MCF 10A (cell line): ENCODE data around the gene SERINC3. TPM values are rescaled to one million over a fixed set of nuclear protein-coding genes. Genes with fewer than 3 reads are reported as not detected.

ENCODE experiments used
- BruUV-seq: library from RNA; stranded (reverse); fragments of 400-500 nt; replicated peaks from 2 replicates; lab custom pipeline; 2021; lab: Mats Ljungman, UMichigan
- CTCF ChIA-PET: fragments of 300-600 bp; sonication (Branson Sonifier 250); formaldehyde crosslinking; extraction: SDS; loops from one replicate; lab custom pipeline; 2021; ENCODE audit warnings: antibody characterized with exemption, inconsistent platforms; lab: Yijun Ruan, JAX
- POLR2A ChIA-PET: fragments of 300-600, 350-650 bp; sonication (Branson Sonifier 250); formaldehyde crosslinking; extraction: SDS; loops from one replicate; lab custom pipeline; 2020; ENCODE audit warnings: antibody characterized with exemption, inconsistent platforms; lab: Yijun Ruan, JAX
- DNase-seq: peaks from one replicate; pipeline ENCODE4 v3.0.0-alpha.2; 2018; ENCODE audit not compliant: unreplicated experiment
- H3K27ac Mint-ChIP-seq: one replicate; pipeline ENCODE4 v1.8.0; 2022; ENCODE audit warnings: mild to moderate bottlenecking, low read depth, mixed read lengths; ENCODE audit not compliant: unreplicated experiment
- H3K27me3 Mint-ChIP-seq: one replicate; pipeline ENCODE4 v1.8.0; 2022; ENCODE audit warnings: mixed read lengths; ENCODE audit not compliant: insufficient read depth, unreplicated experiment
- H3K36me3 Mint-ChIP-seq: one replicate; pipeline ENCODE4 v1.8.0; 2022; ENCODE audit warnings: mild to moderate bottlenecking, moderate library complexity, mixed read lengths; ENCODE audit not compliant: insufficient read depth, unreplicated experiment
- H3K4me1 Mint-ChIP-seq: one replicate; pipeline ENCODE4 v1.8.0; 2022; ENCODE audit warnings: mixed read lengths; ENCODE audit not compliant: insufficient read depth, unreplicated experiment
- H3K4me3 Mint-ChIP-seq: one replicate; pipeline ENCODE4 v1.8.0; 2022; ENCODE audit warnings: mild to moderate bottlenecking, moderate library complexity, mixed read lengths; ENCODE audit not compliant: unreplicated experiment
- H3K9me3 Mint-ChIP-seq: one replicate; pipeline ENCODE4 v1.8.0; 2022; ENCODE audit warnings: mixed read lengths; ENCODE audit not compliant: unreplicated experiment
- CTCF ChIP-seq: fragments of 200-600 bp; IDR thresholded peaks from one replicate; pipeline ENCODE4 v1.8.0; 2022; ENCODE audit warnings: antibody characterized with exemption, mild to moderate bottlenecking; ENCODE audit not compliant: unreplicated experiment
- intact Hi-C: fragments of 100-400 bp; cut with micrococcal nuclease; formaldehyde crosslinking; loops from 2 replicates; pipeline ENCODE4 v1.14.1; 2022
- total RNA-seq: library from RNA; stranded (reverse); gene quantifications from 2 replicates; pipeline ENCODE4 v1.2.3, GENCODE V29; 2022

The SERINC3 gene
- total RNA-seq, 1 experiment from 2014 or later, result 104 TPM

GRCh38 chr20:44495257-44495656 is 26.6 kb downstream of the SERINC3 start:
- H3K4me3 Mint-ChIP-seq, result peak overlapping the region; percentile 26
- no peak for TF ChIP-seq CTCF
- intact Hi-C loops, result no loop called here
- H3K9me3 Mint-ChIP-seq, result no peaks in the 10 kb centered on the region
- ChIA-PET CTCF (interaction anchor here (0.8 to 4.0 kb wide), 9 partner anchors 13 to 279 kb away, joined by 3 to 19 read pairs (median 4); no protein-coding TSS in a partner anchor), POLR2A (interaction anchor here (0.6 to 4.7 kb wide), 20 partner anchors 11 to 286 kb away, joined by 3 to 56 read pairs (median 4); partner anchors contain the start of genes SERINC3 and TTPAL)
- DNase-seq, result peak; percentile 80
- BruUV-seq, result no TSS peak
- H3K27ac Mint-ChIP-seq, result peak overlapping the region; percentile 84
- no peaks in the 10 kb centered on the region for H3K27me3 Mint-ChIP-seq
- peaks cover 47% of the 10 kb centered on the region for H3K4me1 Mint-ChIP-seq
- peaks cover 85% of the 10 kb centered on the region for H3K36me3 Mint-ChIP-seq

GRCh38 chr20:44494681-44495080 is 27.2 kb downstream of the SERINC3 start:
- no peaks in the 10 kb centered on the region for H3K9me3 Mint-ChIP-seq
- TF ChIP-seq CTCF, result no peak
- no peaks in the 10 kb centered on the region for H3K27me3 Mint-ChIP-seq
- peaks cover 85% of the 10 kb centered on the region for H3K36me3 Mint-ChIP-seq
- peak overlapping the region; percentile 84 for H3K27ac Mint-ChIP-seq
- BruUV-seq, result no TSS peak
- peaks cover 47% of the 10 kb centered on the region for H3K4me1 Mint-ChIP-seq
- no peak overlapping the region for H3K4me3 Mint-ChIP-seq
- intact Hi-C loops, result no loop called here
- POLR2A ChIA-PET, result interaction anchor here (0.6 to 4.7 kb wide), 10 partner anchors 10 to 154 kb away, joined by 3 to 56 read pairs (median 10); partner anchors contain the start of genes SERINC3 and TTPAL
- CTCF ChIA-PET, result interaction anchor here (0.8 to 4.0 kb wide), 9 partner anchors 14 to 188 kb away, joined by 3 to 19 read pairs (median 4); no protein-coding TSS in a partner anchor
- DNase-seq, result no peak

GRCh38 chr20:44494266-44494665 is 27.6 kb downstream of the SERINC3 start:
- Mint-ChIP-seq H3K36me3 (peaks cover 85% of the 10 kb centered on the region), H3K4me3 (no peak overlapping the region), H3K27me3 (no peaks in the 10 kb centered on the region), H3K4me1 (peaks cover 47% of the 10 kb centered on the region), H3K27ac (peak overlapping the region; percentile 84), H3K9me3 (no peaks in the 10 kb centered on the region)
- peak; percentile 47 for DNase-seq
- TF ChIP-seq CTCF, result no peak
- ChIA-PET CTCF (interaction anchor here (0.6 to 4.0 kb wide), 8 partner anchors 14 to 189 kb away, joined by 3 to 19 read pairs (median 4); no protein-coding TSS in a partner anchor), POLR2A (interaction anchor here (0.7 to 5.1 kb wide), 8 partner anchors 10 to 554 kb away, joined by 3 to 31 read pairs (median 6); partner anchors contain the start of genes SERINC3 and TTPAL)
- intact Hi-C loops, result no loop called here
- BruUV-seq, result no TSS peak

GRCh38 chr20:44491635-44492395 is 30.1 kb downstream of the SERINC3 start:
- CTCF ChIA-PET, result interaction anchor here (0.6 to 1.2 kb wide), 4 partner anchors 20 to 331 kb away, joined by 3 to 6 read pairs (median 4); no protein-coding TSS in a partner anchor
- intact Hi-C loops, result no loop called here
- Mint-ChIP-seq H3K27ac (peak overlapping the region; percentile 88), H3K9me3 (no peaks in the 10 kb centered on the region), H3K36me3 (peaks cover 83% of the 10 kb centered on the region), H3K27me3 (no peaks in the 10 kb centered on the region), H3K4me3 (no peak overlapping the region), H3K4me1 (peaks cover 27% of the 10 kb centered on the region)
- no TSS peak for BruUV-seq
- DNase-seq, result no peak
- no peak for TF ChIP-seq CTCF
- POLR2A ChIA-PET, result interaction anchor here (0.6 to 5.1 kb wide), 10 partner anchors 8 to 323 kb away, joined by 3 to 26 read pairs (median 4); partner anchors contain the start of genes SERINC3 and TTPAL
